Brain microvascular endothelial cell (primary cell): ENCODE results near the gene ACTN2.

Experiments used
- DNase-seq: peaks from one replicate; pipeline ENCODE4 v3.0.0-alpha.2; 2020
- H3K27ac ChIP-seq: fragments of 250-450 bp; sonication (Bioruptor Pico); 2 replicates; pipeline ENCODE4 v1.5.1; 2020; ENCODE audit warnings: mild to moderate bottlenecking, moderate library complexity
- H3K27me3 ChIP-seq: fragments of 250-450 bp; sonication (Bioruptor Pico); replicated peaks from 2 replicates; pipeline ENCODE4 v1.5.1; 2020; ENCODE audit warnings: mild to moderate bottlenecking
- H3K36me3 ChIP-seq: fragments of 250-450 bp; sonication (Bioruptor Pico); replicated peaks from 2 replicates; pipeline ENCODE4 v1.5.1; 2020; ENCODE audit warnings: mild to moderate bottlenecking
- H3K4me3 ChIP-seq: 2 replicates; pipeline ENCODE4 v1.5.1; 2011; ENCODE audit warnings: low read depth, mild to moderate bottlenecking, control low read depth, low read length, moderate library complexity
- CTCF ChIP-seq: IDR thresholded peaks from 2 replicates; pipeline ENCODE4 v1.5.1; 2011; ENCODE audit warnings: low read depth, mild to moderate bottlenecking, moderate library complexity, low read length, control low read depth, inconsistent platforms; ENCODE audit errors: missing control alignments
- in situ Hi-C: cut with HindIII; loops from 2 replicates; pipeline ENCODE4 v1.10.0; 2017; ENCODE audit warnings: low sequenced_read_pairs, low pct_ligation_motif_present

Gene ACTN2

GRCh38 chr1:236720611-236721010 is 34.3 kb downstream of the ACTN2 start:
- Histone ChIP-seq H3K4me3 (no peak overlapping the region), H3K36me3 (no peaks in the 10 kb centered on the region), H3K27ac (no peak overlapping the region), H3K27me3 (no peaks in the 10 kb centered on the region)
- in situ Hi-C loops = no loop called here
- DNase-seq = no peak
- no peak for TF ChIP-seq CTCF

GRCh38 chr1:236724049-236724448 is 37.8 kb downstream of the ACTN2 start:
- no peak for TF ChIP-seq CTCF
- in situ Hi-C loops = no loop called here
- Histone ChIP-seq H3K4me3 (no peak overlapping the region), H3K36me3 (no peaks in the 10 kb centered on the region), H3K27ac (no peak overlapping the region), H3K27me3 (no peaks in the 10 kb centered on the region)
- DNase-seq = no peak

GRCh38 chr1:236724506-236724905 is 38.2 kb downstream of the ACTN2 start:
- Histone ChIP-seq H3K4me3 (no peak overlapping the region), H3K27ac (no peak overlapping the region), H3K27me3 (no peaks in the 10 kb centered on the region), H3K36me3 (no peaks in the 10 kb centered on the region)
- TF ChIP-seq CTCF = no peak
- DNase-seq = no peak
- in situ Hi-C loops = no loop called here

GRCh38 chr1:236725668-236726067 is 39.4 kb downstream of the ACTN2 start:
- in situ Hi-C loops = no loop called here
- DNase-seq = no peak
- Histone ChIP-seq H3K4me3 (no peak overlapping the region), H3K36me3 (no peaks in the 10 kb centered on the region), H3K27ac (no peak overlapping the region), H3K27me3 (no peaks in the 10 kb centered on the region)
- no peak for TF ChIP-seq CTCF

- no peak for DNase-seq
- H3K27me3 ChIP-seq = no peaks in the 10 kb centered on the region
- in situ Hi-C loops = no loop called here
- TF ChIP-seq CTCF = no peak
- H3K27ac ChIP-seq = no peak overlapping the region
- H3K4me3 ChIP-seq = no peak overlapping the region
- no peaks in the 10 kb centered on the region for H3K36me3 ChIP-seq
These were observed 41.2 kb downstream of the ACTN2 start for GRCh38 chr1:236727521-236727920.

- no peak overlapping the region for H3K27ac ChIP-seq
- no peak overlapping the region for H3K4me3 ChIP-seq
- no peak for DNase-seq
- H3K36me3 ChIP-seq = no peaks in the 10 kb centered on the region
- in situ Hi-C loops = no loop called here
- no peak for TF ChIP-seq CTCF
- H3K27me3 ChIP-seq = no peaks in the 10 kb centered on the region
These were observed 42.5 kb downstream of the ACTN2 start for GRCh38 chr1:236728752-236729151.
